NCI-H510A (cell line): ENCODE data around the gene TMA7B.

Experiments
- DNase-seq: peaks from one replicate; lab custom pipeline; 2025; lab: John Stamatoyannopoulos, UW

Gene TMA7B

GRCh38 chr22:39952347-39952746 is 7.8 kb upstream of the TMA7B start:
- DNase-seq, result no peak

GRCh38 chr22:39953101-39953500 is 7.1 kb upstream of the TMA7B start:
- no peak for DNase-seq

- DNase-seq, result no peak
Observed at GRCh38 chr22:39954584-39955055, 5.6 kb upstream of the TMA7B start.

- DNase-seq, result no peak
Observed at GRCh38 chr22:39955675-39956074, 4.5 kb upstream of the TMA7B start.

GRCh38 chr22:39956932-39957664 is 3.1 kb upstream of the TMA7B start:
- peak; percentile 57 for DNase-seq

- no peak for DNase-seq
Observed at GRCh38 chr22:39958009-39958711, 2.0 kb upstream of the TMA7B start.

- no peak for DNase-seq
Observed at GRCh38 chr22:39958949-39959639, 1.1 kb upstream of the TMA7B start.

- no peak for DNase-seq
Observed at GRCh38 chr22:39960791-39961746, 872 bp downstream of the TMA7B start.

GRCh38 chr22:39962071-39962470 is 1.9 kb downstream of the TMA7B start:
- no peak for DNase-seq

- DNase-seq, result no peak
Observed at GRCh38 chr22:39965748-39966147, 5.6 kb downstream of the TMA7B start.

- DNase-seq, result no peak
Observed at GRCh38 chr22:39966470-39966869, 6.3 kb downstream of the TMA7B start.

GRCh38 chr22:39967103-39967829 is 7.1 kb downstream of the TMA7B start:
- no peak for DNase-seq

- DNase-seq, result no peak
Observed at GRCh38 chr22:39967996-39968972, 8.1 kb downstream of the TMA7B start.

GRCh38 chr22:39970742-39971141 is 10.5 kb downstream of the TMA7B start:
- no peak for DNase-seq

- DNase-seq, result no peak
Observed at GRCh38 chr22:39972641-39973040, 12.4 kb downstream of the TMA7B start.

- DNase-seq, result no peak
Observed at GRCh38 chr22:39973656-39974055, 13.5 kb downstream of the TMA7B start.

GRCh38 chr22:39974065-39974464 is 13.9 kb downstream of the TMA7B start:
- no peak for DNase-seq

GRCh38 chr22:39979048-39979447 is 18.9 kb downstream of the TMA7B start:
- DNase-seq, result no peak

- no peak for DNase-seq
Observed at GRCh38 chr22:39979458-39979857, 19.3 kb downstream of the TMA7B start.

GRCh38 chr22:39980596-39980995 is 20.4 kb downstream of the TMA7B start:
- no peak for DNase-seq
